ENCODE measurements around the gene GNAI1.
A peak's percentile ranks its signal among the peaks of the same experiment; 100 is the strongest.

GNAI1 gene

GRCh38 chr7:80134536-80135308, at the start of gene GNAI1:
TSS of gene GNAI1 (plus strand) at chr7:80134831. CDS start at chr7:80135161, 330 bp downstream.
- DNase-seq (ENCODE audit: low read depth): no peak

- DNase-seq (ENCODE audit: low read depth): peak; percentile 65
Observed at GRCh38 chr7:80087051-80087770, 47.4 kb upstream of the GNAI1 start.

GRCh38 chr7:80087771-80088170, 46.9 kb upstream of the GNAI1 start:
- no peak for DNase-seq (ENCODE audit: low read depth)

GRCh38 chr7:80088705-80089104, 45.9 kb upstream of the GNAI1 start:
- DNase-seq (ENCODE audit: low read depth): no peak

GRCh38 chr7:80089366-80089765, 45.3 kb upstream of the GNAI1 start:
- DNase-seq (ENCODE audit: low read depth): no peak

GRCh38 chr7:80093349-80093748, 41.3 kb upstream of the GNAI1 start:
- no peak for DNase-seq (ENCODE audit: low read depth)

- DNase-seq (ENCODE audit: low read depth): no peak
Observed at GRCh38 chr7:80095545-80095944, 39.1 kb upstream of the GNAI1 start.

- no peak for DNase-seq (ENCODE audit: low read depth)
Observed at GRCh38 chr7:80097756-80098155, 36.9 kb upstream of the GNAI1 start.

- no peak for DNase-seq (ENCODE audit: low read depth)
Observed at GRCh38 chr7:80098795-80099194, 35.8 kb upstream of the GNAI1 start.

GRCh38 chr7:80100254-80100653, 34.4 kb upstream of the GNAI1 start:
- no peak for DNase-seq (ENCODE audit: low read depth)

- no peak for DNase-seq (ENCODE audit: low read depth)
Observed at GRCh38 chr7:80105701-80106408, 28.8 kb upstream of the GNAI1 start.

GRCh38 chr7:80106498-80107113, 28.0 kb upstream of the GNAI1 start:
- DNase-seq (ENCODE audit: low read depth): no peak

GRCh38 chr7:80107278-80107677, 27.4 kb upstream of the GNAI1 start:
- DNase-seq (ENCODE audit: low read depth): no peak

- no peak for DNase-seq (ENCODE audit: low read depth)
Observed at GRCh38 chr7:80110376-80110775, 24.3 kb upstream of the GNAI1 start.

GRCh38 chr7:80114159-80114558, 20.5 kb upstream of the GNAI1 start:
- no peak for DNase-seq (ENCODE audit: low read depth)

GRCh38 chr7:80124526-80125264, 9.9 kb upstream of the GNAI1 start:
- no peak for DNase-seq (ENCODE audit: low read depth)

- no peak for DNase-seq (ENCODE audit: low read depth)
Observed at GRCh38 chr7:80127412-80128160, 7.0 kb upstream of the GNAI1 start.

GRCh38 chr7:80128918-80129317, 5.7 kb upstream of the GNAI1 start:
- no peak for DNase-seq (ENCODE audit: low read depth)

GRCh38 chr7:80129785-80130184, 4.8 kb upstream of the GNAI1 start:
- no peak for DNase-seq (ENCODE audit: low read depth)

GRCh38 chr7:80131675-80132435, 2.8 kb upstream of the GNAI1 start:
- no peak for DNase-seq (ENCODE audit: low read depth)

All from non-pigmented ciliary epithelial cell (primary cell).